T-helper 2 cell treated with Interferon-gamma antibody and Interleukin-4, amounts not matched to agents 100 ng/mL and 5 ng/mL, for 36 hours (primary cell): ENCODE measurements around the gene CKLF. TPM values are rescaled to one million over a fixed set of nuclear protein-coding genes. Genes with fewer than 3 reads are reported as not detected.

Experiments
- intact Hi-C: fragments of 100-400 bp; cut with micrococcal nuclease; formaldehyde crosslinking; loops from one replicate; pipeline ENCODE4 v1.15.1; 2023
- total RNA-seq: library from RNA; stranded (reverse); gene quantifications from 2 replicates; pipeline ENCODE4 v1.2.3, GENCODE V29; 2022

The CKLF gene
- total RNA-seq, 1 donor from 2014 or later = 140 TPM

DNA sequence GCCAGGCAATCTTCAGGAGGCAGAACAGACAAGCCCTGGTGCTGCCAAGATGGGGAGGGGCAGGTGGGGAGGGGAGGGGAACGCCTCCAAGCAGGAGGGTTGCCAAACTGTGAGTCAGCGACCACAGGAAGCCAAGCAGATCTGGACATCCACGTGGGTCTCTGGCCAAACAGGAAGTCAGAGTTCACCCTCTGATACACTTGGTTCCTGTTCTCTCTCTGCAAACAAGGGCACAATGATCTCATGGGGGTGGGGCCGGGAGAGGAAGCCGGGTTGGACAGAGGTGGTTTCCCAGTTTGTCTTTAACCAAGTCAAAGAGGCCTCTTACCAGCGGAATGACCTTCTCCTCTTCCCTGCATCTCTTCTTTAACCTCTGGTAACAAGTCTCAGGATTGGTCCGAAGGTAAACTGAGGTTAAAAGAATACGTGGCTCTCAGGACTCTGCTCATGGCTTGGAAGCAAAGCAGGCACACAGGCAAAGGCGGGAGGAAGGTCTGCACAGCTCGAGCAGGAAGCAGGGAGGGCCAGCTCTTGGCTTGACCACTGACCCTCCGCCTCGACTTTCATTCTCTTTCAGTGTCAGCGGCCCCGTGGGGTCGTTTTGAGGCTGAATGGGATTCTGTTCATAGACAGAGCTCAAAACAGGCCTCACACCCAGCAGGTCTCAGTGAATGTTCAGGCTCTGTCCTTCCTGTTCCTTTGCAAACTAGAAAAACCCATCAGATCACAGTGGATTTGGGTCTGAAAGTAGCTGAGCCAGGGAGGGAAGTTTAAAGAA lies 35.4 kb upstream of the CKLF start:
- intact Hi-C loops = loop anchor here (1.0 to 2.0 kb wide), 4 partner anchors 7 to 110 kb away; no protein-coding TSS in a partner anchor

DNA sequence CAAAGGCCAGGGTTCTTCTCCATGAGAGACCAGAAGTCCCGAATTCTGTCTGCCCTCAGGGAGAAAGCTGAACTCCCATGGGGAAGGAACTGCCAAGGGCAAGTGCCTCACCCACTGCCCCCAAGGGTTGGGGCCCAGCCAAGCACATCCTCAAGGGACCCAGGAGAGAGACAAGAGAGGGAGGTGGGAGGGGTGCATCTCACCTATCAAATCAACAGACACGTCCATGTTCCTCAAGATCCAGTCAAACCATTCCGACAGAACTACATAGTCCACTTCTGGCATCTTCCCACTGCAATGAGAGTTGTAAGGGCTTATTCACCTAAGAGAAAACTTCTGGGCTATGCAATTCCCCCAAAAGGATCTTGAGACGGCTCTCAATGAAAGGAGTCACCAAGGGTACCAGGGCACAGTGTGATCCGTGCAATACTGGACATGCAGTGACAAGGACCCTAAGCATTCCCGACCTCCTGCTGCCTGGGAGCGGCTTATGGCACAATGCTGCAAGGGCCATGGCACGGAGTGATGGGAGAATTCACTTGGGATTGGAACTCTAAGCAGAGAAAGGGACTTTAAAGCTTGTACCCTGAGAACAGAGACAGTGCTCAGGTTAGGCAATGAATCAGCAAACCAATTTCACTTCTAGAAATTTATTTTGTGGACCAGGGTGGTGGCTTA lies 34.7 kb upstream of the CKLF start:
- intact Hi-C loops = loop anchor here (2.0 kb wide), 2 partner anchors 39 to 111 kb away; no protein-coding TSS in a partner anchor

DNA sequence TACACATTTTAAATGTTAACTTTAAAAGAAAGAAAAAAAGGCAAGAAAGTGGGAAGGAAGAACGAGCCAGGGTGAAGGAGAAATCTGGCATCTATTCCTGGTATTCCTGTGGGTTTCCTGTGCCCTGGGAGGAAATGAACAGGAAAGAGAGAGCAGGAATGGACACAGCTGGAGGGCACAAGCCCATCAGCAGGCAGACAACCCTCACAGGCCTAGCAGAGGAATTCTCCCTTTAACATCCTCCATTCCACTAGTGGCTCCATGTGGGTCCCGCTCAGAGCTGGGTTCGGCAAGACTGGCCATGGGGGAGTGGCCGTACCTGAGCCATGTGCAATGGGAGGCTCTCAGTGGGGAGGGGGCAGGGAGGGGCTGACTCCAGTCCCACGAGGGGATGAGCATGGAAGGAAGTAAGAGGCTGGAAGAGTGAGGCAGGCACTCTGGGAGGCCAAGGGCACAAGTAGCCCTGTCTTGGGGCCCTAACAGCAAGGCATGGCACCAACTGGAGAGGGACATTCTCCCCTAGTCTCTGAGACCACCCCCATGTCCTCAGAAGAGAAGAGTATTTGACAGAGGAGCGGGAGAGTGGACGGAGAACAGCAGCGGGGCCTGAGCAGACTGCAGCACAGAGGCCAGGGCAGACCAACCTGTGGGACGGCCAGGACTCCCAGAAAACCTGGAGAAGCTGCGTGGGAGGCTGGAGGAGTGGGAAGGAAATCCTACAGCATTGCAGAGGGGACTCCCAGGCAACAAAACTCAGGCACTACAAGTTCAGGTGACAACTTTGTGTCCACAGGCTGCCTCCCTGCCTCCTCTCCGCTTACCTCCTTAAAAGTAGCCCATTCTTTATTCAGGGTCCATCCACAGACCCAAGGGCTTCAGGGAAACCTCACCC lies 32.6 kb upstream of the CKLF start:
- intact Hi-C loops = loop anchor here (5.0 kb wide), 1 partner anchor 353 kb away; no protein-coding TSS in a partner anchor

GRCh38 chr16:66520406-66521170 lies 31.8 kb upstream of the CKLF start:
- intact Hi-C loops = loop anchor here (5.0 kb wide), 1 partner anchor 352 kb away; no protein-coding TSS in a partner anchor

GRCh38 chr16:66521252-66521713 lies 31.1 kb upstream of the CKLF start:
- intact Hi-C loops = loop anchor here (5.0 kb wide), 1 partner anchor 351 kb away; no protein-coding TSS in a partner anchor

- intact Hi-C loops = loop anchor here (1.0 to 5.0 kb wide), 3 partner anchors 30 to 350 kb away; partner anchors contain the start of genes CKLF and CMTM3
These were observed 30.2 kb upstream of the CKLF start for GRCh38 chr16:66521951-66522771.

- intact Hi-C loops = loop anchor here (1.0 to 5.0 kb wide), 3 partner anchors 29 to 349 kb away; partner anchors contain the start of genes CKLF and CMTM3
These were observed 29.4 kb upstream of the CKLF start for GRCh38 chr16:66522816-66523590.

- intact Hi-C loops = loop anchor here (1.0 to 5.0 kb wide), 5 partner anchors 8 to 348 kb away; no protein-coding TSS in a partner anchor
These were observed 28.5 kb upstream of the CKLF start for GRCh38 chr16:66523861-66524354.

GRCh38 chr16:66524601-66525164 lies 27.7 kb upstream of the CKLF start:
- intact Hi-C loops = loop anchor here (1.0 to 5.0 kb wide), 5 partner anchors 8 to 348 kb away; no protein-coding TSS in a partner anchor

- intact Hi-C loops = loop anchor here (2.0 kb wide), 1 partner anchor 23 kb away; no protein-coding TSS in a partner anchor
These were observed 26.8 kb upstream of the CKLF start for GRCh38 chr16:66525396-66526180.

DNA sequence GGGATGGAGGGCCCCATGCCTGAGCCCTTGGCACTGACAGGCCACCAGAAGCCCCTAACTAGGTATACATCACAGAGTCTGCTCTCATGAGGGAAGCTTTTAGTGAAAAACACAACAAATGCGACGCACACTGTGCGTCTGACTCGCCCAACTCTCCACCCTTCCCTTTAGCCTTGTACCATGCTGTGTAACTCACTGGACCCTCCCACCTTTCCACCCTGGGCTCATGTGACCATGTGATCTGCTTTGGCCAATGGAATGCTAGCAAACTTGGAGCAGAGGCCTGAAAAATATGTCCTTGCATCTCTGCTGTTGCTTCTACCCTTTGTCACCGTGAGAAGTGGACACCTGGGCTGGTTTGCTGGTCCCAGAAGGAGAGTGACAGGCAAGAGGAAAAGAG lies 24.1 kb upstream of the CKLF start:
- intact Hi-C loops = no loop called here

GRCh38 chr16:66529475-66529874 lies 22.9 kb upstream of the CKLF start:
- intact Hi-C loops = no loop called here

DNA sequence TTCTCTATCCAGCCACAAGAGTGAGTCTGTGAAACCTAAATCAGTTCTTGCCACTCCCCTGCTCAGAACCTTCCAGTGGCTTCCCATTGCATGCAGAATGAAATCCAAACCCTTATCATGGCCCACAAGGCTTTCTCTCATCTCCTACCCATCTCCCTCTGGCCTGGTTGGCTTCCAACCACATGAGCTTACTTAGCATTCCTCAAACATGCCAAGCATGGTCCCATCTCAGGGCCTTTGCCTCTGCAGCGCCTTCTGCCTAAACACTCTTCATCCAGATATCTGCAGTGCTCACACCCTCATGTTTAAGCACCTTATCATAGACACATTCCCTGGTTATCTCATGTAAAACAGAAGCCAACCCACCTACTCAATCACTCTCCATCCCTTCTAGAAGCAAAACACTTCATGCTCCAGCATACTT lies 18.0 kb upstream of the CKLF start:
- intact Hi-C loops = no loop called here

DNA sequence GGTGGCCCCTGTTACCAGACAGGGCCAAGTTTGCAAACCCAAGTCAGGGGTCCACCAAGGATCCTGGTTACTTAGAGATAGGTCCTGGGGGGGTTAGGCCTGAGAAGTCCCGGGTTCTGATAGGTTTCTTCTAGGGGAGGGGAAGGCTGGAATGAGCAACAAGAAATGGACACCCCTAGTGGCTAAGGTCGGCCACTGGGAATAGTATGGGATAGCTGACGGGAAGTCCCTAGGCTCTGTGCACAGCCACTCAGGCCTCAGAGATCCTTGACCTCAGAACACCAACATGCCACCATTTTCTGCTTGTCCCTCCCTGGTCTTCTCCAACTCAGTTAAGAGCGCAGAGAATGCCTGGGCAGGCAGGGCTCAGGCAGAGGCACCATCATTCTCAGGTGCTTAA lies 15.9 kb upstream of the CKLF start:
- intact Hi-C loops = no loop called here

GRCh38 chr16:66537236-66537635 lies 15.1 kb upstream of the CKLF start:
- intact Hi-C loops = no loop called here

- intact Hi-C loops = no loop called here
These were observed 13.5 kb upstream of the CKLF start for GRCh38 chr16:66538910-66539309.
